HG03103 (cell line): ENCODE measurements around the gene FAM167B.
"Not testable (repeated sequence)": the region's sequence is repeated elsewhere in the genome, so short reads cannot be mapped to it uniquely, and the experiment has no call there.

Experiments used
- ATAC-seq: cut with Tn5 transposase; IDR thresholded peaks from one replicate; pipeline ENCODE4 v1.9.1; 2021; ENCODE audit warnings: low read depth; ENCODE audit not compliant: unreplicated experiment

FAM167B gene

DNA sequence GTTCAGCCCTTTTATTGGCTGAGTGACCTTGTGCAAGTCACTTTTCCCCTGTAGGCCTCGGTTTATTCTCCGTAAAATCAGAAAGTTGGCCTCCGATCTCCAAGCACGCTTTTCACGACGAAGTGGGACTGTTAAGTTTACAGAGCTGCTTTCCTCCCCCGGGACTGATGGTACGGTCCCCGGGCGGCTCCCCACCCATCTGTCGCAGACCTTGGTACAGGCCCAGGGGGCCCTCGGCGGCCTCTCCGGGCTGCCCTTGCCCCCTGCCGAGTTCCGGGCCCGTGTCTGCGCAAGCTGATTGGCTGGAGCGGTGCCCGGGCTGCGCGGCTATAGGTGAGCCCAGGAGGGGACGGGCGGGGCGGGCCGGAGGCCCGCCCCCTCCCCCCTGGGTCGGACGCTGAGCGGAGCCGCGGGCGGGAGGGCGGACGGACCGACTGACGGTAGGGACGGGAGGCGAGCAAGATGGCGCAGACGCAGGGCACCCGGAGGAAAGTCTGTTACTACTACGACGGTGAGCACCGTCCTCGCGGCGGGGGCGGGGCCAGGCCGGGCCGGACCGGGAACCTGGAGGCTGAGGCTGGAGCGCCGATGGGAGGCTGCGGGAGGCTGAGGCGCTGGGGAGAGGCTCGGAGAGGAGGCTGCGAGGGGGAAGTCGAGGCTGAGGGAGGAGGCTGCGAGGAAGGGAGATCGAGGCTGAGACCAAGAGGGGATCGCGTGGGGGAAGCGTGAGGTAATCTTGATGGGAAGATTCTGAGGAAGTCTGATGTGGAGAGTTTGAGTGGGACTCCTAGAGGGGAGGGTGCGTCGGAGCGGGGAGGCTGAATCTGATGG, 44.9 kb downstream of the FAM167B start, which contains the start of gene HDAC1:
TSS of gene HDAC1 (plus strand) at position 376 of the 831 bp plus-strand sequence. CDS start at position 463, 87 bp downstream.
- peak; percentile 98 for ATAC-seq

DNA sequence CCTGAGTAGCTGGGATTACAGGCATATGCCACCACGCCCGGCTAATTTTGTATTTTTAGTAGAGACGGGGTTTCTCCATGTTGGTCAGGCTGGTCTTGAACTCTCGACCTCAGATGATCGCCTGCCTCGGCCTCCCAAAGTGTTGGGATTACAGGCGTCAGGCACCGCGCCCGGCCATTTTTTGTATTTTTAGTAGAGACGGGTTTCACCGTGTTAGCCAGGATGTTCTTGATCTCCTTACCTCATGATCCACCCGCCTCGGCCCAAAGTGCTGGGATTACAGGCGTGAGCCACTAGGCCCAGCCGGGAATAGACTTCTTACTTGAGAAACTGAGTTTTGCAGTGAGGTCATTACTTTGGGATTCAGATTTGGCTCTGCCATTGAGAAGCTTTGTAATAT, 51.2 kb downstream of the FAM167B start:
- ATAC-seq: not testable (repeated sequence)
